CD14-positive monocyte (primary cell): ENCODE results near the gene AGO3. TPM values are rescaled to one million over a fixed set of nuclear protein-coding genes. Genes with fewer than 3 reads are reported as not detected.

ENCODE experiments used
- DNase-seq, 3 donors: peaks; one replicate each; pipeline ENCODE4 v3.0.0-alpha.2; 2011 to 2022
- H2AFZ ChIP-seq: 2 replicates; pipeline ENCODE4 v1.6.0; 2012; ENCODE audit warnings: mild to moderate bottlenecking, low read depth, low read length, inconsistent platforms; ENCODE audit not compliant: insufficient read depth, poor library complexity, severe bottlenecking
- H3K27ac ChIP-seq, 2 donors: 1 replicate in 1 of 2; 2 replicates in 1 of 2; pipeline ENCODE4 v1.5.1; 2012 to 2013; ENCODE audit warnings: low read length in 2 of 2, control low read depth in 1 of 2, inconsistent platforms in 1 of 2, low read depth in 1 of 2, mild to moderate bottlenecking in 1 of 2
- H3K27me3 ChIP-seq, 2 donors: one replicate each; pipeline versions ENCODE4 v1.6.0 to v1.6.1; 2011 to 2013; ENCODE audit warnings: low read length in 2 of 2; ENCODE audit not compliant: control insufficient read depth in 2 of 2, insufficient read depth in 2 of 2
- H3K36me3 ChIP-seq, 2 donors: replicated peaks in 1 of 2; 1 replicate in 1 of 2; 2 replicates in 1 of 2; pipeline versions ENCODE4 v1.5.1 to v1.6.1; 2012 to 2013; ENCODE audit warnings: low read length in 2 of 2, control low read depth in 1 of 2, inconsistent platforms in 1 of 2, mild to moderate bottlenecking in 1 of 2; ENCODE audit not compliant: insufficient read depth in 2 of 2, control insufficient read depth in 1 of 2
- H3K4me1 ChIP-seq, 2 donors: 1 replicate in 1 of 2; 2 replicates in 1 of 2; pipeline versions ENCODE4 v1.5.1 to v1.6.1; 2012 to 2013; ENCODE audit warnings: low read length in 2 of 2, control low read depth in 1 of 2, inconsistent platforms in 1 of 2, mild to moderate bottlenecking in 1 of 2, moderate library complexity in 1 of 2; ENCODE audit not compliant: insufficient read depth in 2 of 2, control insufficient read depth in 1 of 2
- H3K4me2 ChIP-seq: replicated peaks from 2 replicates; pipeline ENCODE3; 2012; ENCODE audit warnings: low read length, moderate library complexity, mild to moderate bottlenecking; ENCODE audit not compliant: poor library complexity, severe bottlenecking; ENCODE audit errors: extremely low read depth
- H3K4me3 ChIP-seq, 3 experiments: fragments of 200-600 bp in 1 of 3; sonication (generic) in 1 of 3; replicated peaks in 1 of 3; 1 replicate in 2 of 3; 2 replicates in 1 of 3; pipeline ENCODE4 v1.5.1; 2011 to 2013; ENCODE audit warnings: low read length in 3 of 3, mild to moderate bottlenecking in 3 of 3, control low read depth in 2 of 3, low read depth in 2 of 3, inconsistent platforms in 1 of 3, moderate library complexity in 1 of 3
- H3K79me2 ChIP-seq: 2 replicates; pipeline ENCODE4 v1.6.0; 2012; ENCODE audit warnings: mild to moderate bottlenecking, control low read depth, inconsistent platforms, low read length, moderate library complexity; ENCODE audit not compliant: insufficient read depth
- H3K9ac ChIP-seq: 2 replicates; pipeline ENCODE4 v1.6.0; 2017; ENCODE audit warnings: low read length, mild to moderate bottlenecking; ENCODE audit not compliant: insufficient read depth, poor library complexity, severe bottlenecking
- H3K9me3 ChIP-seq, 2 donors: replicated peaks in 1 of 2; 1 replicate in 1 of 2; 2 replicates in 1 of 2; pipeline versions ENCODE4 v1.5.1 to v1.6.1; 2012 to 2013; ENCODE audit warnings: low read length in 2 of 2, control low read depth in 1 of 2; ENCODE audit not compliant: control insufficient read depth in 1 of 2, insufficient read depth in 1 of 2
- H4K20me1 ChIP-seq: 2 replicates; pipeline ENCODE4 v1.6.0; 2012; ENCODE audit warnings: mild to moderate bottlenecking, low read length, control low read depth, moderate library complexity; ENCODE audit not compliant: insufficient read depth
- H3K27ac Mint-ChIP-seq, 7 donors: one replicate each; pipeline ENCODE4 v1.8.0; 2020; ENCODE audit warnings: mild to moderate bottlenecking in 7 of 7, mixed read lengths in 7 of 7, moderate library complexity in 6 of 7, inconsistent platforms in 2 of 7
- H3K27me3 Mint-ChIP-seq, 3 donors: one replicate each; pipeline ENCODE4 v1.8.0; 2021 to 2022; ENCODE audit warnings: low read depth in 3 of 3, mild to moderate bottlenecking in 3 of 3, mixed read lengths in 3 of 3, moderate library complexity in 3 of 3, inconsistent platforms in 1 of 3
- H3K36me3 Mint-ChIP-seq, 2 donors: one replicate each; pipeline ENCODE4 v1.8.0; 2020; ENCODE audit warnings: mixed read lengths in 2 of 2, inconsistent platforms in 1 of 2, mild to moderate bottlenecking in 1 of 2
- H3K4me1 Mint-ChIP-seq: one replicate; pipeline ENCODE4 v1.8.0; 2020; ENCODE audit warnings: mild to moderate bottlenecking, mixed read lengths
- H3K4me3 Mint-ChIP-seq, 2 donors: one replicate each; pipeline ENCODE4 v1.8.0; 2020; ENCODE audit warnings: mild to moderate bottlenecking in 2 of 2, mixed read lengths in 2 of 2, moderate library complexity in 1 of 2
- H3K9me3 Mint-ChIP-seq, 7 donors: one replicate each; pipeline ENCODE4 v1.8.0; 2020 to 2022; ENCODE audit warnings: mixed read lengths in 7 of 7, mild to moderate bottlenecking in 6 of 7, moderate library complexity in 6 of 7, inconsistent platforms in 2 of 7
- WGBS: methylation state at CpG from one replicate; pipeline ENCODE4 v1.1.5; 2013; ENCODE audit warnings: missing lambda C conversion rate; ENCODE audit not compliant: insufficient coverage; 5-methylcytosine and 5-hydroxymethylcytosine counted together
- intact Hi-C, 2 donors: fragments of 100-400 bp; cut with micrococcal nuclease; formaldehyde crosslinking; loops; one replicate each; pipeline versions ENCODE4 v1.15.0 to v1.15.1; 2023
- polyA plus RNA-seq, 3 donors: library from polyadenylated mRNA; depleted of rRNA in 1 of 3; unstranded in 2 of 3; stranded (reverse) in 1 of 3; fragments of 300-500 nt in 2 of 3; fragments of >200 nt in 1 of 3; fragmentation: Illumina TruSeq in 2 of 3; gene quantifications; 1 replicate in 2 of 3; 2 replicates in 1 of 3; pipeline ENCODE4 v1.2.3, GENCODE V29; 2012 to 2021
- TF ChIP-seq, protein P1 (sequence below): fragments of 200-600 bp; IDR thresholded peaks from one replicate; pipeline ENCODE4 v1.8.0; 2022; ENCODE audit warnings: antibody characterized with exemption, mild to moderate bottlenecking

Gene AGO3
- polyA plus RNA-seq, 3 donors: 6.3 to 9.0 (median 8.3) TPM

DNA sequence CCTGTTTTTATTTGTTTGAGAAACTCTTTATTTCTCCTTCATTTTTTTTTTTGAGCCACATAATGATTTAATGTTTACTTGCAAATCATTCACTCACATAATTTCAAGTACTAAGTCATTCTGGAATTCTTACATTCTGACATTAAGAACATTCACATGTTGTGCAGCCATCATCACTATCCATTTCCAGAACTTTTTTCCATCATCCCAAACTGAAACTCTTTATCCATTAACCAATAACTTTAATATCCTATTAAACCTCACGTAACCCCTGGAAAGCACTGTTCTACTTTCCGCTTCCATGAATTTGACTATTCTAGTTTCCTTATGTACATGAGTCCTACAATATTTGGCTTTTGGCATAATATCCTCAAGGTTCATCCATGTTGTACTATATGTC, 100.5 kb downstream of the AGO3 start:
- Mint-ChIP-seq H3K36me3 (peaks cover 36 to 52% of the 10 kb centered on the region in 2 donors), H3K9me3 (peaks cover 0 to 7% (median 1%) of the 10 kb centered on the region in 7 donors), H3K4me1 (peaks cover 28% of the 10 kb centered on the region), H3K27me3 (no peaks in the 10 kb centered on the region), H3K27ac (peak overlapping the region in 1 of 7 donors; percentile 36), H3K4me3 (no peak overlapping the region)
- H3K9ac ChIP-seq: no peak overlapping the region
- peaks cover 36 to 46% of the 10 kb centered on the region in 2 donors for H3K36me3 ChIP-seq
- no peak overlapping the region for H2AFZ ChIP-seq
- no peaks in the 10 kb centered on the region for H3K27me3 ChIP-seq
- H3K4me2 ChIP-seq: no peak overlapping the region
- H3K27ac ChIP-seq: no peak overlapping the region
- peaks cover 6% of the 10 kb centered on the region for H3K79me2 ChIP-seq
- no peaks in the 10 kb centered on the region for H3K9me3 ChIP-seq
- no peak for DNase-seq
- TF ChIP-seq, protein P1, sequence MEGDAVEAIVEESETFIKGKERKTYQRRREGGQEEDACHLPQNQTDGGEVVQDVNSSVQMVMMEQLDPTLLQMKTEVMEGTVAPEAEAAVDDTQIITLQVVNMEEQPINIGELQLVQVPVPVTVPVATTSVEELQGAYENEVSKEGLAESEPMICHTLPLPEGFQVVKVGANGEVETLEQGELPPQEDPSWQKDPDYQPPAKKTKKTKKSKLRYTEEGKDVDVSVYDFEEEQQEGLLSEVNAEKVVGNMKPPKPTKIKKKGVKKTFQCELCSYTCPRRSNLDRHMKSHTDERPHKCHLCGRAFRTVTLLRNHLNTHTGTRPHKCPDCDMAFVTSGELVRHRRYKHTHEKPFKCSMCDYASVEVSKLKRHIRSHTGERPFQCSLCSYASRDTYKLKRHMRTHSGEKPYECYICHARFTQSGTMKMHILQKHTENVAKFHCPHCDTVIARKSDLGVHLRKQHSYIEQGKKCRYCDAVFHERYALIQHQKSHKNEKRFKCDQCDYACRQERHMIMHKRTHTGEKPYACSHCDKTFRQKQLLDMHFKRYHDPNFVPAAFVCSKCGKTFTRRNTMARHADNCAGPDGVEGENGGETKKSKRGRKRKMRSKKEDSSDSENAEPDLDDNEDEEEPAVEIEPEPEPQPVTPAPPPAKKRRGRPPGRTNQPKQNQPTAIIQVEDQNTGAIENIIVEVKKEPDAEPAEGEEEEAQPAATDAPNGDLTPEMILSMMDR: no peak
- intact Hi-C loops: no loop called here
- no peaks in the 10 kb centered on the region for H4K20me1 ChIP-seq
- H3K4me3 ChIP-seq: no peak overlapping the region
- 100% methylated on average over 1 of the region's 2 CpGs for WGBS
- H3K4me1 ChIP-seq: peaks cover 24 to 29% of the 10 kb centered on the region in 2 donors

DNA sequence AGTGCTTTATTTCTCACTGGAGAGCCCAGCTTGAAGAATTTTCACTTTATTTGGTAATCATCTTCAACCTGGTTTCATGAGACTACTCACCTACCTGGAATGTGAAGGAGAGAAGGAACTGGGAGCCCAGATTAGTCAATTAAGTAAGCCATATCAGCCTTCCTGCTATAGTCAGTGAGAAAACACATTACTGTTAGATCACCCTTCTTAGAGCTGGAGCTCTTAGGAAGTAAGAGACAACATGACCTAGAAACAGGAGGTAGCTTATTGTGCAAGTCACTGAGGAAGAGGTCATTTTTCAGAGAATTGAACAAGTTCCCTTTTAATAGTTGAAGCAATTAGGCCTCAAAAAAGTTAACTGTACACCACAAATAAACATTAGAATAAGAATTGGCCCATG, 103.8 kb downstream of the AGO3 start:
- H2AFZ ChIP-seq: peak overlapping the region; percentile 47
- H3K36me3 Mint-ChIP-seq: peaks cover 31 to 56% of the 10 kb centered on the region in 2 donors
- no peaks in the 10 kb centered on the region for H4K20me1 ChIP-seq
- intact Hi-C loops: no loop called here
- H3K27me3 Mint-ChIP-seq: no peaks in the 10 kb centered on the region
- TF ChIP-seq, protein P1: no peak
- H3K9ac ChIP-seq: no peak overlapping the region
- H3K4me1 ChIP-seq: peaks cover 24 to 29% of the 10 kb centered on the region in 2 donors
- H3K36me3 ChIP-seq: peaks cover 26 to 53% of the 10 kb centered on the region in 2 donors
- no peaks in the 10 kb centered on the region for H3K9me3 ChIP-seq
- H3K4me2 ChIP-seq: peak overlapping the region; percentile 43
- H3K4me3 ChIP-seq: peak overlapping the region in 1 of 3 experiments; percentile 9
- peak overlapping the region in 1 of 2 donors; percentile 76 for H3K27ac ChIP-seq
- peak overlapping the region; percentile 89 to 93 (median 91) for H3K27ac Mint-ChIP-seq
- peak overlapping the region in 1 of 2 donors; percentile 72 for H3K4me3 Mint-ChIP-seq
- no peaks in the 10 kb centered on the region for H3K27me3 ChIP-seq
- no peaks in the 10 kb centered on the region for H3K9me3 Mint-ChIP-seq
- H3K79me2 ChIP-seq: peaks cover 6% of the 10 kb centered on the region
- DNase-seq: peak; percentile 59 to 79 (median 70)
- peaks cover 28% of the 10 kb centered on the region for H3K4me1 Mint-ChIP-seq
